ENCODE measurements around the gene C14orf180.

GRCh38 chr14:104596451-104596918 is 16.9 kb downstream of the C14orf180 start:
- TF ChIP-seq CTCF (IDR thresholded peaks at IDR 0.05) (no peak), CHD2 (IDR thresholded peaks at IDR 0.05; ENCODE audit: low read length, partially characterized antibody) (no peak), NR3C1 (IDR thresholded peaks at IDR 0.05) (no peak), SMC3 (IDR thresholded peaks at IDR 0.05) (no peak), HMGXB4 (CRISPR knock-in tag; IDR thresholded peaks at IDR 0.05; ENCODE audit: borderline replicate concordance) (no peak), RAD21 (conservative IDR thresholded peaks at IDR 0.05 in 1 of 2, IDR thresholded peaks at IDR 0.05 in 1 of 2) (no peak), MAX (IDR thresholded peaks at IDR 0.05) (no peak), POLR2A (IDR thresholded peaks at IDR 0.05; ENCODE audit: low read length) (no peak), FOSL2 (IDR thresholded peaks at IDR 0.05) (no peak), FOSL2 (CRISPR knock-in tag; IDR thresholded peaks at IDR 0.05) (no peak), MYC (IDR thresholded peaks at IDR 0.05; ENCODE audit: borderline replicate concordance, low read length) (no peak), EP300 (IDR thresholded peaks at IDR 0.05) (no peak), JUN (IDR thresholded peaks at IDR 0.05) (no peak)
